ENCODE measurements around the gene G3BP1.
"Not testable (repeated sequence)": the region's sequence is repeated elsewhere in the genome, so short reads cannot be mapped to it uniquely, and the experiment has no call there.

Gene G3BP1

GRCh38 chr5:151755383-151755782, 16.4 kb upstream of the G3BP1 start:
- DNase-seq (ENCODE audit: low read depth in 2 of 2) = no peak

- DNase-seq (ENCODE audit: low read depth in 2 of 2) = peak; percentile 11 to 20
Measured at GRCh38 chr5:151757233-151758140, 14.3 kb upstream of the G3BP1 start.

GRCh38 chr5:151758141-151758429, 13.7 kb upstream of the G3BP1 start:
- peak in 1 of 2 donors; percentile 8 for DNase-seq (ENCODE audit: low read depth in 2 of 2)

GRCh38 chr5:151758430-151759241, 13.1 kb upstream of the G3BP1 start, which contains the start of gene ATOX1:
Gene ATOX1, minus strand, starts transcription at chr5:151758631. Its CDS starts 80 bp downstream, at chr5:151758551.
- DNase-seq (ENCODE audit: low read depth in 2 of 2) = peak; percentile 88 to 89

- DNase-seq (ENCODE audit: low read depth in 2 of 2) = no peak
Measured at GRCh38 chr5:151764801-151765200, 7.0 kb upstream of the G3BP1 start.

- no peak for DNase-seq (ENCODE audit: low read depth in 2 of 2)
Measured at GRCh38 chr5:151766975-151767374, 4.8 kb upstream of the G3BP1 start.

- peak; percentile 23 to 38 for DNase-seq (ENCODE audit: low read depth in 2 of 2)
Measured at GRCh38 chr5:151770383-151771258, 1.1 kb upstream of the G3BP1 start.

- peak in 1 of 2 donors; percentile 12 for DNase-seq (ENCODE audit: low read depth in 2 of 2)
Measured at GRCh38 chr5:151772029-151772845, 483 bp downstream of the G3BP1 start.

- DNase-seq (ENCODE audit: low read depth in 2 of 2) = no peak
Measured at GRCh38 chr5:151772846-151773561, 1.2 kb downstream of the G3BP1 start.

GRCh38 chr5:151773951-151774350, 2.2 kb downstream of the G3BP1 start:
- DNase-seq (ENCODE audit: low read depth in 2 of 2) = no peak

GRCh38 chr5:151775025-151775606, 3.4 kb downstream of the G3BP1 start:
- no peak for DNase-seq (ENCODE audit: low read depth in 2 of 2)

GRCh38 chr5:151779531-151780125, 7.9 kb downstream of the G3BP1 start:
- no peak for DNase-seq (ENCODE audit: low read depth in 2 of 2)

- no peak for DNase-seq (ENCODE audit: low read depth in 2 of 2)
Measured at GRCh38 chr5:151780348-151780747, 8.6 kb downstream of the G3BP1 start.

- DNase-seq (ENCODE audit: low read depth in 2 of 2) = no peak
Measured at GRCh38 chr5:151781201-151781600, 9.4 kb downstream of the G3BP1 start.

- not testable (repeated sequence) for DNase-seq (ENCODE audit: low read depth in 2 of 2)
Measured at GRCh38 chr5:151783664-151784063, 11.9 kb downstream of the G3BP1 start.

- DNase-seq (ENCODE audit: low read depth in 2 of 2) = no peak
Measured at GRCh38 chr5:151784141-151784540, 12.4 kb downstream of the G3BP1 start.

- DNase-seq (ENCODE audit: low read depth in 2 of 2) = no peak
Measured at GRCh38 chr5:151786468-151786867, 14.7 kb downstream of the G3BP1 start.

GRCh38 chr5:151787817-151788216, 16.1 kb downstream of the G3BP1 start:
- DNase-seq (ENCODE audit: low read depth in 2 of 2) = no peak

- no peak for DNase-seq (ENCODE audit: low read depth in 2 of 2)
Measured at GRCh38 chr5:151793358-151793757, 21.6 kb downstream of the G3BP1 start.

Measured in stimulated activated CD4-positive, alpha-beta T cell treated with anti-CD3 and anti-CD28 coated beads, Interleukin-1b, Interleukin-23, amount 100 ng/mL, for 4 hours (primary cell).